22Rv1 (cell line): ENCODE data around the gene TMEM184A.
A peak's percentile ranks its signal among the peaks of the same experiment; 100 is the strongest.

Experiments
- CTCF ChIP-seq: fragments of 450-650 bp; IDR thresholded peaks from 2 replicates; pipeline ENCODE4 v1.5.1; 2017; ENCODE audit warnings: mild to moderate bottlenecking
- ZFX ChIP-seq: fragments of 450-650 bp; IDR thresholded peaks from 2 replicates; pipeline ENCODE4 v1.6.1; 2017; ENCODE audit warnings: antibody characterized with exemption, borderline replicate concordance

GRCh38 chr7:1569833-1570632 lies 14.0 kb upstream of the TMEM184A start, which contains the start of gene PSMG3:
- TF ChIP-seq CTCF (peak; percentile 31), ZFX (no peak)
